RWPE2 (cell line): ENCODE measurements around the gene CHIT1.
A peak's percentile ranks its signal among the peaks of the same experiment; 100 is the strongest.
"Not testable (repeated sequence)": the region's sequence is repeated elsewhere in the genome, so short reads cannot be mapped to it uniquely, and the experiment has no call there.

Source experiments
- ATAC-seq: fragments of 200-7000 bp; cut with Tn5 transposase; 3 replicates; pipeline ENCODE4 v1.9.1; 2021; ENCODE audit warnings: low read depth
- DNase-seq: peaks from one replicate; pipeline ENCODE4 v3.0.0-alpha.2; 2020; ENCODE audit warnings: low spot score
- H3K27ac ChIP-seq: fragments of 450-650 bp; 2 replicates; pipeline ENCODE4 v1.5.1; 2017; ENCODE audit warnings: mild to moderate bottlenecking; ENCODE audit not compliant: poor library complexity, severe bottlenecking
- H3K27me3 ChIP-seq: fragments of 250-450 bp; sonication (Bioruptor Pico); 2 replicates; pipeline ENCODE4 v1.5.1; 2021; ENCODE audit warnings: mild to moderate bottlenecking, moderate library complexity; ENCODE audit not compliant: insufficient read depth, poor library complexity, severe bottlenecking
- H3K36me3 ChIP-seq: fragments of 250-450 bp; sonication (Bioruptor Pico); 2 replicates; pipeline ENCODE4 v1.5.1; 2020; ENCODE audit warnings: low read depth, mild to moderate bottlenecking, moderate library complexity
- H3K4me1 ChIP-seq: fragments of 250-450 bp; sonication (Bioruptor Pico); 2 replicates; pipeline ENCODE4 v1.5.1; 2021; ENCODE audit warnings: mild to moderate bottlenecking, moderate library complexity; ENCODE audit not compliant: insufficient read depth, poor library complexity, severe bottlenecking
- H3K4me3 ChIP-seq: fragments of 250-450 bp; sonication (Bioruptor Pico); 2 replicates; pipeline ENCODE4 v1.5.1; 2021; ENCODE audit warnings: mild to moderate bottlenecking, moderate library complexity; ENCODE audit not compliant: severe bottlenecking
- H3K9me3 ChIP-seq: fragments of 250-450 bp; sonication (Bioruptor Pico); 2 replicates; pipeline ENCODE4 v1.5.1; 2021; ENCODE audit warnings: mild to moderate bottlenecking, moderate library complexity; ENCODE audit not compliant: severe bottlenecking
- CTCF ChIP-seq: fragments of 450-650 bp; IDR thresholded peaks from one replicate; pipeline ENCODE4 v1.5.1; 2017; ENCODE audit warnings: mild to moderate bottlenecking, moderate library complexity; ENCODE audit not compliant: poor library complexity, severe bottlenecking

The CHIT1 gene

GRCh38 chr1:203251466-203251865 lies 22.0 kb upstream of the CHIT1 start:
- no peak overlapping the region for H3K27ac ChIP-seq
- no peak for DNase-seq
- peaks cover 4% of the 10 kb centered on the region for H3K27me3 ChIP-seq
- no peaks in the 10 kb centered on the region for H3K36me3 ChIP-seq
- H3K4me3 ChIP-seq = no peak overlapping the region
- ATAC-seq = no peak
- H3K4me1 ChIP-seq = peaks cover 9% of the 10 kb centered on the region
- no peaks in the 10 kb centered on the region for H3K9me3 ChIP-seq
- TF ChIP-seq CTCF = no peak

- TF ChIP-seq CTCF = no peak
- Histone ChIP-seq H3K27me3 (peaks cover 4% of the 10 kb centered on the region), H3K9me3 (no peaks in the 10 kb centered on the region), H3K4me3 (no peak overlapping the region), H3K4me1 (peaks cover 9% of the 10 kb centered on the region), H3K27ac (no peak overlapping the region), H3K36me3 (no peaks in the 10 kb centered on the region)
- ATAC-seq (peak; percentile 55), DNase-seq (no peak)
Observed at GRCh38 chr1:203250911-203251310, 21.4 kb upstream of the CHIT1 start.

GRCh38 chr1:203244776-203245175 lies 15.3 kb upstream of the CHIT1 start:
- no peak overlapping the region for H3K4me3 ChIP-seq
- no peaks in the 10 kb centered on the region for H3K4me1 ChIP-seq
- no peaks in the 10 kb centered on the region for H3K36me3 ChIP-seq
- ATAC-seq = no peak
- no peaks in the 10 kb centered on the region for H3K9me3 ChIP-seq
- TF ChIP-seq CTCF = no peak
- no peak overlapping the region for H3K27ac ChIP-seq
- peaks cover 9% of the 10 kb centered on the region for H3K27me3 ChIP-seq
- DNase-seq = no peak

GRCh38 chr1:203241708-203242107 lies 12.2 kb upstream of the CHIT1 start:
- not testable (repeated sequence) for H3K27me3 ChIP-seq, H3K9me3 ChIP-seq, H3K27ac ChIP-seq, H3K36me3 ChIP-seq, ATAC-seq, DNase-seq, H3K4me3 ChIP-seq, H3K4me1 ChIP-seq

- Histone ChIP-seq H3K4me3 (no peak overlapping the region), H3K4me1 (no peaks in the 10 kb centered on the region), H3K36me3 (no peaks in the 10 kb centered on the region), H3K27me3 (peaks cover 9% of the 10 kb centered on the region), H3K9me3 (no peaks in the 10 kb centered on the region), H3K27ac (no peak overlapping the region)
- ATAC-seq = no peak
- no peak for TF ChIP-seq CTCF
- no peak for DNase-seq
Observed at GRCh38 chr1:203239526-203240305, 10.2 kb upstream of the CHIT1 start.
